ENCODE results near the gene SMYD3.

DNA sequence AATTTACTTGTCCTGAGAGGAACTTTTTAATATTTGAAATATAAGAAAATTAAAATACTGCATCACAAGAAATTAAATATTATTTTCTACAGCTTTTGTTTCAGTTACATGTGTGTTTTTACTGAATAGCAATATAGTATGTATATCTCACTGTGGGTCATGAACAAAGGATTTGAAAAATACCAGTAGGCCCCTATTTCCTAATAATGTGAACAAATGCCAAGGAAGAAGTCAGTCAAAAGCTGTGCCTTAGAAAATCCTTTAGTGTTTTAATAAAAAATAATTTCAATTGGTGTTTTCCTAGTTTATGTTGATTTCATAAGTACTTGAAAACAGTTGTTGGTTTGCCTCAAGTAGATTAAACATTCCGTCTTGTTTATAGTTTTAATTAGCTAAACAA lies 46.7 kb downstream of the SMYD3 start:
- TF ChIP-seq, protein P1, sequence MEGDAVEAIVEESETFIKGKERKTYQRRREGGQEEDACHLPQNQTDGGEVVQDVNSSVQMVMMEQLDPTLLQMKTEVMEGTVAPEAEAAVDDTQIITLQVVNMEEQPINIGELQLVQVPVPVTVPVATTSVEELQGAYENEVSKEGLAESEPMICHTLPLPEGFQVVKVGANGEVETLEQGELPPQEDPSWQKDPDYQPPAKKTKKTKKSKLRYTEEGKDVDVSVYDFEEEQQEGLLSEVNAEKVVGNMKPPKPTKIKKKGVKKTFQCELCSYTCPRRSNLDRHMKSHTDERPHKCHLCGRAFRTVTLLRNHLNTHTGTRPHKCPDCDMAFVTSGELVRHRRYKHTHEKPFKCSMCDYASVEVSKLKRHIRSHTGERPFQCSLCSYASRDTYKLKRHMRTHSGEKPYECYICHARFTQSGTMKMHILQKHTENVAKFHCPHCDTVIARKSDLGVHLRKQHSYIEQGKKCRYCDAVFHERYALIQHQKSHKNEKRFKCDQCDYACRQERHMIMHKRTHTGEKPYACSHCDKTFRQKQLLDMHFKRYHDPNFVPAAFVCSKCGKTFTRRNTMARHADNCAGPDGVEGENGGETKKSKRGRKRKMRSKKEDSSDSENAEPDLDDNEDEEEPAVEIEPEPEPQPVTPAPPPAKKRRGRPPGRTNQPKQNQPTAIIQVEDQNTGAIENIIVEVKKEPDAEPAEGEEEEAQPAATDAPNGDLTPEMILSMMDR (IDR thresholded peaks at IDR 0.05; ENCODE audit: insufficient read depth, low read depth, low read length): no peak
- no peak for TF ChIP-seq EZH2 (IDR thresholded peaks at IDR 0.05; ENCODE audit: insufficient read depth, low read length)

Measured in astrocyte (in vitro differentiated cells and primary cell).